Measurements from ENCODE around the gene DCTD.

- no peak for TF ChIP-seq POLR2A (IDR thresholded peaks at IDR 0.05)
- no peak for TF ChIP-seq CTCF (IDR thresholded peaks at IDR 0.05)
- no peak for TF ChIP-seq EP300 (IDR thresholded peaks at IDR 0.05)
- TF ChIP-seq POLR2AphosphoS5 (IDR thresholded peaks at IDR 0.05), result no peak
These were observed 19.3 kb downstream of the DCTD start for GRCh38 chr4:182897601-182898478.
